K562 (cell line): ENCODE measurements around the gene TMEM181. TPM values are rescaled to one million over a fixed set of nuclear protein-coding genes. Genes with fewer than 3 reads are reported as not detected.

Experiments
- COPS2 ChIP-seq: fragments of 450-650 bp; conservative IDR thresholded peaks from 2 replicates; pipeline ENCODE4 v1.6.1; 2016; ENCODE audit warnings: mild to moderate bottlenecking, moderate library complexity
- CTBP1 ChIP-seq: fragments of 450-650 bp; IDR thresholded peaks from 2 replicates; pipeline ENCODE4 v1.6.1; 2016; ENCODE audit warnings: borderline replicate concordance
- E2F8 ChIP-seq: fragments of 450-650 bp; IDR thresholded peaks from 2 replicates; pipeline ENCODE4 v1.7.1; 2018; ENCODE audit warnings: mild to moderate bottlenecking, low read depth; ENCODE audit not compliant: partially characterized antibody
- MTA3 ChIP-seq: fragments of 450-650 bp; formaldehyde crosslinking; IDR thresholded peaks from 2 replicates; pipeline ENCODE4 v1.6.1; 2017; ENCODE audit warnings: mild to moderate bottlenecking, borderline replicate concordance
- SIX5 ChIP-seq, 2 experiments: IDR thresholded peaks; 2 replicates each; pipeline ENCODE4 v1.6.1; 2011; ENCODE audit warnings: low read length in 2 of 2, borderline replicate concordance in 1 of 2, low read depth in 1 of 2, mild to moderate bottlenecking in 1 of 2, moderate library complexity in 1 of 2; ENCODE audit not compliant: insufficient read depth in 1 of 2
- SMAD4 ChIP-seq: fragments of 250-450 bp; sonication (Bioruptor Pico); conservative IDR thresholded peaks from 2 replicates; pipeline ENCODE4 v1.8.0; 2021; ENCODE audit warnings: inconsistent platforms, mild to moderate bottlenecking, moderate library complexity
- SP1 ChIP-seq: sonication (generic); formaldehyde crosslinking; IDR thresholded peaks from 2 replicates; pipeline ENCODE4 v1.8.1; 2022; ENCODE audit warnings: mild to moderate bottlenecking, missing genetic modification reagents
- TBL1XR1 ChIP-seq, 2 experiments: IDR thresholded peaks; 2 replicates each; pipeline ENCODE4 v1.6.1; 2012; ENCODE audit warnings: improper control_type of control experiment in 2 of 2, low read length in 2 of 2, mild to moderate bottlenecking in 1 of 2
- ZNF668 ChIP-seq: fragments of 250-450 bp; sonication (Bioruptor Pico); IDR thresholded peaks from 2 replicates; pipeline ENCODE4 v1.8.0; 2022; ENCODE audit warnings: mild to moderate bottlenecking, inconsistent platforms
- polyA plus RNA-seq, 8 experiments: library from polyadenylated mRNA; depleted of rRNA in 4 of 8; stranded (reverse) in 5 of 8; unstranded in 3 of 8; fragments of >200 nt; fragmentation: Nextera tagmentation in 2 of 8; fragmentation: Illumina TruSeq in 1 of 8; extraction: Ambion mirVana in 2 of 8; extraction: Trizol in 1 of 8; gene quantifications; 2 replicates each; pipeline versions ENCODE4 v1.2.1 to v1.2.3, GENCODE V29; 2011 to 2014; ENCODE audit warnings: inconsistent platforms in 1 of 8, missing spikeins in 1 of 8
- total RNA-seq, 7 experiments: library from RNA; depleted of rRNA in 6 of 7; stranded (reverse); fragments of >200 nt in 6 of 7; fragmentation: Illumina TruSeq in 2 of 7; extraction: Trizol in 2 of 7; gene quantifications; 2 replicates each; pipeline versions ENCODE4 v1.2.1 to v1.2.3, GENCODE V29; 2011 to 2021; ENCODE audit warnings: low replicate concordance in 1 of 7

Gene TMEM181
- total and polyA plus RNA-seq, 9 of the 15 experiments (the other 6 are each of a cell fraction or from before 2014, with no cell fraction given) = 5.6 to 27.2 (median 19.9) TPM

GRCh38 chr6:158559895-158560835 lies at the start of gene TMEM181 (continued):
- TF ChIP-seq E2F8 (peak; percentile 92), ZNF668 (CRISPR knock-in tag) (0 out of 2 replicates have a peak, but pooled peaks have one; percentile 15), COPS2 (no peak), MTA3 (peak; percentile 64; the same call in 1 of the 2 replicates), SMAD4 (CRISPR knock-in tag) (peak; percentile 84), CTBP1 (peak; percentile 97), SIX5 (IDR thresholded peaks at IDR 0.05; ENCODE audit: borderline replicate concordance in 1 of 2, insufficient read depth in 1 of 2, low read depth in 1 of 2, low read length in 2 of 2) (peak in 1 of 2 experiments; percentile 43; a peak in 1 of 4 replicates), TBL1XR1 (IDR thresholded peaks at IDR 0.05; ENCODE audit: low read length in 2 of 2) (peak in 1 of 2 experiments; percentile 81; a peak in 1 of 4 replicates), SP1 (CRISPR knock-in tag) (0 out of 2 replicates have a peak, but pooled peaks have one; percentile 18)
